KMS-11 (cell line): ENCODE results near the gene SREBF2.

Experiments
- H2AFZ ChIP-seq: fragments of 200-600 bp; sonication (generic); 2 replicates; pipeline ENCODE4 v1.6.1; 2016; ENCODE audit warnings: antibody characterized with exemption, mixed run types, low read depth
- H3K27ac ChIP-seq: fragments of 200-600 bp; sonication (generic); 2 replicates; pipeline ENCODE4 v1.6.1; 2016; ENCODE audit warnings: mild to moderate bottlenecking, mixed run types
- H3K27me3 ChIP-seq: fragments of 200-600 bp; sonication (generic); 2 replicates; pipeline ENCODE4 v1.6.1; 2017; ENCODE audit warnings: mild to moderate bottlenecking, low read depth, mixed run types, moderate library complexity; ENCODE audit not compliant: insufficient read depth
- H3K36me3 ChIP-seq: fragments of 200-600 bp; sonication (generic); 2 replicates; pipeline ENCODE4 v1.6.1; 2017; ENCODE audit warnings: mild to moderate bottlenecking, mixed run types; ENCODE audit not compliant: insufficient read depth
- H3K4me1 ChIP-seq: fragments of 200-600 bp; sonication (generic); 2 replicates; pipeline ENCODE4 v1.6.1; 2016; ENCODE audit warnings: mild to moderate bottlenecking, low read depth, mixed run types; ENCODE audit not compliant: poor library complexity, severe bottlenecking
- H3K4me2 ChIP-seq: fragments of 200-600 bp; sonication (generic); 2 replicates; pipeline ENCODE4 v1.7.0; 2016; ENCODE audit warnings: mild to moderate bottlenecking, mixed run types
- H3K4me3 ChIP-seq: fragments of 200-600 bp; sonication (generic); IDR thresholded peaks from 2 replicates; pipeline ENCODE4 v1.6.1; 2017; ENCODE audit warnings: low read depth, low read length, mixed read lengths; ENCODE audit not compliant: insufficient read depth
- H3K79me2 ChIP-seq: fragments of 200-600 bp; sonication (generic); 2 replicates; pipeline ENCODE4 v1.6.1; 2016; ENCODE audit warnings: low read depth, mixed run types; ENCODE audit not compliant: insufficient read depth
- H3K9ac ChIP-seq: fragments of 200-600 bp; sonication (generic); 2 replicates; pipeline ENCODE4 v1.6.1; 2016; ENCODE audit warnings: mild to moderate bottlenecking, mixed run types
- H4K20me1 ChIP-seq: fragments of 200-600 bp; sonication (generic); 2 replicates; pipeline ENCODE4 v1.6.1; 2016; ENCODE audit warnings: mild to moderate bottlenecking, mixed run types; ENCODE audit not compliant: insufficient read depth
- TF ChIP-seq, protein P1 (sequence below): fragments of 200-600 bp; sonication (generic); conservative IDR thresholded peaks from 2 replicates; pipeline ENCODE4 v1.6.1; 2017; ENCODE audit warnings: low read depth, mild to moderate bottlenecking, antibody characterized with exemption, low read length, moderate library complexity, mixed read lengths

The SREBF2 gene

DNA sequence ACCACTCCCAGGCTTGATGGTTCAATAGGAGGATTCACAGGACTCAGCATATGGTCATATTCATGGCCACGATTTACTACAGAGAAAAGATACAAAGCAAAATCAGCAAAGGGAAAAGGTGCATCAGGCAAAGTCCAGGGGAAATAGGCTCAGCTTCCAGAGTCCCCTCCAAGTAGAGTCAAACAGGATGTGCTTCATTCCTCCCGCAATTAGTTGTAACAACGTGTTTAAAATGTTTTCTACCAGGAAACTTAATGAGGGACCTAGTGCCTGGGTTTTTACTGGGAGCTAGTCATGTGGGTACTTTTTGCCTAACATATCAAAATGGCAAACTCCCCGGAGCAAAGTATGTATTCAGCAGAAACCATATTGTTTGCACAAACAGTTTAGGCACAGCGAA is 14.9 kb upstream of the SREBF2 start:
- no peak overlapping the region for H2AFZ ChIP-seq
- no peak overlapping the region for H3K27ac ChIP-seq
- TF ChIP-seq, protein P1, sequence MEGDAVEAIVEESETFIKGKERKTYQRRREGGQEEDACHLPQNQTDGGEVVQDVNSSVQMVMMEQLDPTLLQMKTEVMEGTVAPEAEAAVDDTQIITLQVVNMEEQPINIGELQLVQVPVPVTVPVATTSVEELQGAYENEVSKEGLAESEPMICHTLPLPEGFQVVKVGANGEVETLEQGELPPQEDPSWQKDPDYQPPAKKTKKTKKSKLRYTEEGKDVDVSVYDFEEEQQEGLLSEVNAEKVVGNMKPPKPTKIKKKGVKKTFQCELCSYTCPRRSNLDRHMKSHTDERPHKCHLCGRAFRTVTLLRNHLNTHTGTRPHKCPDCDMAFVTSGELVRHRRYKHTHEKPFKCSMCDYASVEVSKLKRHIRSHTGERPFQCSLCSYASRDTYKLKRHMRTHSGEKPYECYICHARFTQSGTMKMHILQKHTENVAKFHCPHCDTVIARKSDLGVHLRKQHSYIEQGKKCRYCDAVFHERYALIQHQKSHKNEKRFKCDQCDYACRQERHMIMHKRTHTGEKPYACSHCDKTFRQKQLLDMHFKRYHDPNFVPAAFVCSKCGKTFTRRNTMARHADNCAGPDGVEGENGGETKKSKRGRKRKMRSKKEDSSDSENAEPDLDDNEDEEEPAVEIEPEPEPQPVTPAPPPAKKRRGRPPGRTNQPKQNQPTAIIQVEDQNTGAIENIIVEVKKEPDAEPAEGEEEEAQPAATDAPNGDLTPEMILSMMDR = no peak
- H3K4me1 ChIP-seq = no peaks in the 10 kb centered on the region
- H3K27me3 ChIP-seq = no peaks in the 10 kb centered on the region
- no peaks in the 10 kb centered on the region for H4K20me1 ChIP-seq
- H3K36me3 ChIP-seq = no peaks in the 10 kb centered on the region
- no peak overlapping the region for H3K9ac ChIP-seq
- no peak overlapping the region for H3K4me3 ChIP-seq
- H3K4me2 ChIP-seq = no peak overlapping the region
- no peaks in the 10 kb centered on the region for H3K79me2 ChIP-seq

DNA sequence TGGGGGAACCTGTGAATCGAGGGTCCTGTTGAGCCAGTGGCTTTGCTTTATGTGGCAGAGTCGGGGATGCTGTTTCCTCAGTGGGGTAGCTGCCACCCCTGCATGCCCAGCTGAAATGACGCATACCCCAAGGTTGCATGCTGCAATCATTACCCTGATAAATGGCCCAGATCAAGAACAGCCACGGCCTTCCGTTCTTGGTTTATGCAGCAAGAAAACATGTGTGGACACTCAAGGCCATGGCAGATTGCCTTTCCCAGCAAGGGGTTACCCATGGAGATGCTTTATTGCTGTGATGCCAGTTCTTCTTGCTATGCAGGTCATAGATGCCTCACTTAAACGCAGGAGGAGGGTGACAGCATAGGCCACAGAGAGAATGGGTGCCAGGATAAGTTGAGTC is 14.3 kb upstream of the SREBF2 start:
- Histone ChIP-seq H3K27me3 (no peaks in the 10 kb centered on the region), H3K36me3 (no peaks in the 10 kb centered on the region), H4K20me1 (no peaks in the 10 kb centered on the region), H3K9ac (no peak overlapping the region), H3K4me1 (no peaks in the 10 kb centered on the region), H3K4me3 (no peak overlapping the region), H2AFZ (no peak overlapping the region), H3K27ac (no peak overlapping the region), H3K4me2 (no peak overlapping the region), H3K79me2 (no peaks in the 10 kb centered on the region)
- TF ChIP-seq, protein P1 = no peak

DNA sequence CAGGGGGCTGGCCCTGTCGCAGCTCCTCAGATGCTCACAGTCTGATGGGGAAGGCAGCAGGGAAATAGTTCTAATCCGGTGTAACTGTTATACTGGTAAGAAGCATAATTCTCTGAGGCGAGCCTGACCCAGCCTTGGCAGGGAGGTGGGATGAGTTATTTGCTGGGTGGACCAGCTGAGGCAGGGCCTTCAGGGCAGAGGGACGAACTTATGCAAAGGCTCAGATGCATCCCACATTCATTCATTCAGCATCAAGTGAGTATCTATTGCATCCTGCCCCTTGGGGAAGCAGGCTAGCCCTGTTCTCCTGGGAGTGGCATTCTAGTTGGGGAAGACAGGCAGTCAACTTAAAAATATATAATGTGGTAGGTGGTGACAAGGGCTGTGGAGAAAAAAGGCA is 13.6 kb upstream of the SREBF2 start:
- H3K4me2 ChIP-seq = no peak overlapping the region
- no peak overlapping the region for H2AFZ ChIP-seq
- H3K79me2 ChIP-seq = no peaks in the 10 kb centered on the region
- no peak overlapping the region for H3K9ac ChIP-seq
- H3K4me1 ChIP-seq = no peaks in the 10 kb centered on the region
- H3K36me3 ChIP-seq = no peaks in the 10 kb centered on the region
- TF ChIP-seq, protein P1 = no peak
- H3K4me3 ChIP-seq = no peak overlapping the region
- no peak overlapping the region for H3K27ac ChIP-seq
- H3K27me3 ChIP-seq = no peaks in the 10 kb centered on the region
- H4K20me1 ChIP-seq = no peaks in the 10 kb centered on the region

DNA sequence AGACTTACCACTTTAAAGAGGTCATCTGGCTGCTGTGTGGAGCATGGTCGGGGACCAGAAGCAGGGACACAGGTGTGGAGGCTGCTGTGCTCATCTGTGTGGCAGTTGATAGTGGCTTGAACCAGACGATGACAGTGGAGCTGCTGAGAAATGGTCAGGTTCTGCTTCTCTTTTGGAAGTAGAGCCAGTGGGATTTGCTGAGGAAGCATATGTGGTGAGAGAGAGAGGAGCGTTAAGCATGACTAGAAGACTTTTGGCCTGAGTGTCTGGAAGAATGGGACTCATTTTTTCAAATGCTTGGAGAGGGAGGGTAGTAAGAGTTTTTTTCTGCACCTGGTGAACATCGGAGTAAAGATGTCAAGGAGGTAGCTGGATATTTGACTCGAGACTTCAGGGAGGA is 12.5 kb upstream of the SREBF2 start:
- H3K27ac ChIP-seq = no peak overlapping the region
- H3K4me2 ChIP-seq = no peak overlapping the region
- H3K4me1 ChIP-seq = no peaks in the 10 kb centered on the region
- TF ChIP-seq, protein P1 = no peak
- no peaks in the 10 kb centered on the region for H3K79me2 ChIP-seq
- H3K9ac ChIP-seq = no peak overlapping the region
- no peak overlapping the region for H3K4me3 ChIP-seq
- H2AFZ ChIP-seq = no peak overlapping the region
- H4K20me1 ChIP-seq = no peaks in the 10 kb centered on the region
- no peaks in the 10 kb centered on the region for H3K36me3 ChIP-seq
- no peaks in the 10 kb centered on the region for H3K27me3 ChIP-seq
